Panc1 (cell line): ENCODE results near the gene AP3S2.

ENCODE experiments used
- POLR2AphosphoS5 ChIP-seq: IDR thresholded peaks from 2 replicates; pipeline ENCODE4 v1.6.1; 2012; ENCODE audit warnings: mild to moderate bottlenecking, low read depth, low read length, moderate library complexity
- SIN3A ChIP-seq: IDR thresholded peaks from 2 replicates; pipeline ENCODE4 v1.6.1; 2012; ENCODE audit warnings: low read depth, mild to moderate bottlenecking, low read length, moderate library complexity, borderline replicate concordance; ENCODE audit not compliant: insufficient read depth
- TF ChIP-seq, protein P1 (sequence below): fragments of 450-650 bp; IDR thresholded peaks from 2 replicates; pipeline ENCODE4 v1.5.1; 2017; ENCODE audit warnings: mild to moderate bottlenecking

DNA sequence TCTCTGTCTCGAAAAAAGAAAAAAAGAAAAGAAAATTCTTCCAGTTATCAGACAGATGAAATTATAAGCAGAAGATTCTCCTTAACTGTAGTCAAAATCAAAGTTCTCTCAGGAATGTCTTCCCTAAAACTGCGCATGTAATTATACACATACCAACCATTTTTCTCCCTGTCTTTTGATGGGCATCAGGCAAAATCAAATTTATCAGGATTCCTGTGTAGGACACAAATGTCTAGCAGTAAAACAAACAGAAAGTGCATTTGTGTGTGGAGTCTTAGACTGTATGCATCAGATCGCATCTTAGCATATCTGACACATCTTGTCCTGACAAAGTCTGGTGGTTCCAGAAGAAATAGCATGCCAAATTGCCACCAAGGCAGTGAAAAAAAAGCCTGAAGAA is 22.9 kb upstream of the AP3S2 start:
- no peak for TF ChIP-seq POLR2AphosphoS5
- TF ChIP-seq, protein P1, sequence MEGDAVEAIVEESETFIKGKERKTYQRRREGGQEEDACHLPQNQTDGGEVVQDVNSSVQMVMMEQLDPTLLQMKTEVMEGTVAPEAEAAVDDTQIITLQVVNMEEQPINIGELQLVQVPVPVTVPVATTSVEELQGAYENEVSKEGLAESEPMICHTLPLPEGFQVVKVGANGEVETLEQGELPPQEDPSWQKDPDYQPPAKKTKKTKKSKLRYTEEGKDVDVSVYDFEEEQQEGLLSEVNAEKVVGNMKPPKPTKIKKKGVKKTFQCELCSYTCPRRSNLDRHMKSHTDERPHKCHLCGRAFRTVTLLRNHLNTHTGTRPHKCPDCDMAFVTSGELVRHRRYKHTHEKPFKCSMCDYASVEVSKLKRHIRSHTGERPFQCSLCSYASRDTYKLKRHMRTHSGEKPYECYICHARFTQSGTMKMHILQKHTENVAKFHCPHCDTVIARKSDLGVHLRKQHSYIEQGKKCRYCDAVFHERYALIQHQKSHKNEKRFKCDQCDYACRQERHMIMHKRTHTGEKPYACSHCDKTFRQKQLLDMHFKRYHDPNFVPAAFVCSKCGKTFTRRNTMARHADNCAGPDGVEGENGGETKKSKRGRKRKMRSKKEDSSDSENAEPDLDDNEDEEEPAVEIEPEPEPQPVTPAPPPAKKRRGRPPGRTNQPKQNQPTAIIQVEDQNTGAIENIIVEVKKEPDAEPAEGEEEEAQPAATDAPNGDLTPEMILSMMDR = no peak
- TF ChIP-seq SIN3A = no peak
